Measurements from ENCODE around the gene THSD4. TPM values are rescaled to one million over a fixed set of nuclear protein-coding genes. Genes with fewer than 3 reads are reported as not detected.
A peak's percentile ranks its signal among the peaks of the same experiment; 100 is the strongest.

THSD4 gene
- total RNA-seq, 1 donor from 2014 or later: 151 TPM

- peaks cover 0 to 20% of the 10 kb centered on the region in 2 donors for H3K4me1 ChIP-seq
- no peak overlapping the region for H3K4me3 ChIP-seq
- H3K27me3 ChIP-seq: no peaks in the 10 kb centered on the region
- TF ChIP-seq CTCF (IDR thresholded peaks at IDR 0.05): no peak
- H3K9me3 ChIP-seq: no peaks in the 10 kb centered on the region
- DNase-seq (ENCODE audit: low spot score in 2 of 2): no peak
- peak overlapping the region; percentile 17 to 62 for H3K27ac ChIP-seq
- H3K36me3 ChIP-seq: no peaks in the 10 kb centered on the region
- intact Hi-C loops (cut with DNase I): loop anchor here (10.0 kb wide), 1 partner anchor 59 kb away; no protein-coding TSS in a partner anchor
These were observed 158.6 kb downstream of the THSD4 start for GRCh38 chr15:71273731-71274447.

DNA sequence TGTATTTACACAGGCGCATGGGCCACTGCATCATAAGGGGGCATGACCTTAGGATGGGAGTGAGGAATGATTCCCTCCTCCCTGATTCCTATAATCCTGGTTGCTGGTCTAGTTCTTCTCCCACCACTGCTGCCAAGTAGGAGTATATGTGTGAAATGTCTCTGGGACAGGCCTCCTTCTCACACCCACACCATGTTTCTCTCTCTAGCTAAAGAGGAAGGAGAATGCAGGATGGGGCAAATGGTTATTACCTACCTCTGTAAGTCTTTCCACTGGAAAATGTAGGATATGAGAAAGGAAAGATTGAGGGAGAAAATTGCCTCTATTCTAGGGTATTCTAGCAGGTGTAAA lies 159.2 kb downstream of the THSD4 start:
- DNase-seq (ENCODE audit: low spot score in 2 of 2): no peak
- intact Hi-C loops (cut with DNase I): loop anchor here (10.0 kb wide), 1 partner anchor 60 kb away; no protein-coding TSS in a partner anchor
- Histone ChIP-seq H3K36me3 (no peaks in the 10 kb centered on the region), H3K27me3 (no peaks in the 10 kb centered on the region), H3K9me3 (no peaks in the 10 kb centered on the region), H3K4me1 (peaks cover 0 to 24% of the 10 kb centered on the region in 2 donors), H3K27ac (peak overlapping the region; percentile 17 to 62), H3K4me3 (no peak overlapping the region)
- TF ChIP-seq CTCF (IDR thresholded peaks at IDR 0.05): no peak

DNA sequence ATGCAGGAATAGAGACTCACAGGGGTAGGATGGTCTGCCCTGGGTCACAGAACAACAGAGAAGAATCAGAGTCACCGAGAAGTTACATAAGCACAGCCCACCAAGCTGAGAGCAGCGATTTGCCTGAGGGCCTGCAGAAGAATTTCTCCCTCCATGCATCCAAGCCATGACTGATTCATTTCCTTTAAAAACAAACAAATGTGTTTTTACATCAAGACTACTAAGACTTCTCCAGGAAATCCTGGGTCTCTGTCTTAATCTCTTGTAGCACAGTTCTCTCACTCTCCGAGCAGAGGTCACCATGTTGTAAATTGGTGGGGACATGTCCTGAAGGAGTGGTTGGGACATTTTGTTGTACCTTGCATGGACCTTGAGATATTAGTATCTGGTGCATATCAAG lies 159.8 kb downstream of the THSD4 start:
- intact Hi-C loops (cut with DNase I): loop anchor here (5.0 to 10.0 kb wide), 3 partner anchors 60 to 162 kb away; no protein-coding TSS in a partner anchor

GRCh38 chr15:71275566-71276335 lies 160.5 kb downstream of the THSD4 start:
- intact Hi-C loops (cut with DNase I): loop anchor here (5.0 to 10.0 kb wide), 3 partner anchors 61 to 162 kb away; no protein-coding TSS in a partner anchor
- no peak for DNase-seq (ENCODE audit: low spot score in 2 of 2)
- Histone ChIP-seq H3K9me3 (no peaks in the 10 kb centered on the region), H3K4me3 (no peak overlapping the region), H3K36me3 (no peaks in the 10 kb centered on the region), H3K27me3 (no peaks in the 10 kb centered on the region), H3K27ac (peak overlapping the region; percentile 21 to 62), H3K4me1 (peaks cover 0 to 33% of the 10 kb centered on the region in 2 donors)
- no peak for TF ChIP-seq CTCF (IDR thresholded peaks at IDR 0.05)

More for the DNA sequence above, 159.8 kb downstream of the THSD4 start:
- DNase-seq (ENCODE audit: low spot score in 2 of 2): no peak
- H3K36me3 ChIP-seq: no peaks in the 10 kb centered on the region
- H3K27ac ChIP-seq: peak overlapping the region; percentile 21 to 62
- TF ChIP-seq CTCF (IDR thresholded peaks at IDR 0.05): no peak
- H3K4me1 ChIP-seq: peaks cover 0 to 29% of the 10 kb centered on the region in 2 donors
- H3K27me3 ChIP-seq: no peaks in the 10 kb centered on the region
- no peaks in the 10 kb centered on the region for H3K9me3 ChIP-seq
- H3K4me3 ChIP-seq: no peak overlapping the region

- Histone ChIP-seq H3K4me1 (peaks cover 0 to 39% of the 10 kb centered on the region in 2 donors), H3K4me3 (no peak overlapping the region), H3K27ac (peak overlapping the region; percentile 21 to 93), H3K9me3 (no peaks in the 10 kb centered on the region), H3K27me3 (no peaks in the 10 kb centered on the region), H3K36me3 (no peaks in the 10 kb centered on the region)
- TF ChIP-seq CTCF (IDR thresholded peaks at IDR 0.05): no peak
- no peak for DNase-seq (ENCODE audit: low spot score in 2 of 2)
- intact Hi-C loops (cut with DNase I): loop anchor here (5.0 to 10.0 kb wide), 3 partner anchors 62 to 161 kb away; no protein-coding TSS in a partner anchor
These were observed 161.0 kb downstream of the THSD4 start for GRCh38 chr15:71276336-71276665.

Data from ascending aorta (tissue), 2 donors.